ENCODE results near the gene BET1. TPM values are rescaled to one million over a fixed set of nuclear protein-coding genes. Genes with fewer than 3 reads are reported as not detected.

Gene BET1
- total and polyA plus RNA-seq, 2 of the 8 experiments (the other 6 are each of a cell fraction or from before 2014, with no cell fraction given) = 20.6 to 31.7 TPM

DNA sequence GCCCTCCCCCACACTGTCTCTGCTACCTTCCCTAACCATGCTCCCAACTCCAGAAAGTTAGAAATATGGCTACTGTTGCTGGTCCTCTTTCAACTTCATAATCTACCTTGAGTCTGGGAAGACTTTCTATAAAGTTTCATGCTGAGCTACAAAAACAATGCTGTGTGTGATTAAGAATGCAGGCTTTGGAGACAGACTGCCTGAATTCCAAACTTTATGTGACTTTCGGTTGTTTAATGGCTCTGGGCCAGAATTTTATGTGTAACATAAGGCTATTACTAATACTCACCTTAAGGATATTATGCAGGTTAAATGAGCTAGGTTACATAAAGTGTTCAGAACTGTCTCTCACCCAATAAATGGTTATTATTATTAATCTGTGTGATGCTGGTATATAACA, 19.1 kb downstream of the BET1 start:
- Histone ChIP-seq H4K5ac (ENCODE audit: insufficient read length, low read depth, low read length) (no peak overlapping the region), H3K4ac (replicated peaks; ENCODE audit: insufficient read length, low read depth, low read length) (no peak overlapping the region), H3K27me3 (replicated peaks in 1 of 4; ENCODE audit: control insufficient read depth in 3 of 4, extremely low read depth in 1 of 4, insufficient read depth in 3 of 4, low read length in 3 of 4) (no peaks in the 10 kb centered on the region), H3K18ac (ENCODE audit: extremely low read depth, low read length) (no peak overlapping the region), H3K4me1 (replicated peaks in 1 of 4; ENCODE audit: control insufficient read depth in 3 of 4, insufficient read depth in 4 of 4, low read length in 3 of 4) (peaks cover 3 to 9% (median 4%) of the 10 kb centered on the region in 4 experiments; a peak in 4 of 7 replicates), H3K79me2 (ENCODE audit: control insufficient read depth in 1 of 2, insufficient read depth in 2 of 2, low read length in 2 of 2) (no peaks in the 10 kb centered on the region), H2AFZ (ENCODE audit: low read length) (no peak overlapping the region), H3K4me3 (ENCODE audit: extremely low read depth in 1 of 4, insufficient read depth in 2 of 4, low read depth in 3 of 4, low read length in 4 of 4) (no peak overlapping the region), H3K56ac (replicated peaks; ENCODE audit: insufficient read length, low read depth, low read length) (no peak overlapping the region), H3K27ac (ENCODE audit: low read depth, low read length) (no peak overlapping the region), H2BK15ac (ENCODE audit: low read length) (no peak overlapping the region), H2BK20ac (ENCODE audit: low read length) (no peak overlapping the region), H2AK5ac (ENCODE audit: low read depth, low read length) (no peak overlapping the region), H3K14ac (ENCODE audit: insufficient read length) (no peak overlapping the region), H3K79me1 (ENCODE audit: low read depth, low read length) (no peaks in the 10 kb centered on the region), H4K8ac (ENCODE audit: extremely low read depth, insufficient read depth, low read length) (no peak overlapping the region), H3K9ac (replicated peaks in 1 of 4; ENCODE audit: extremely low read depth in 1 of 4, low read depth in 3 of 4, low read length in 3 of 4) (no peak overlapping the region), H3K4me2 (ENCODE audit: insufficient read depth in 1 of 2, low read depth in 2 of 2, low read length in 2 of 2) (no peak overlapping the region), H4K91ac (replicated peaks; ENCODE audit: insufficient read length, low read length) (no peak overlapping the region), H2BK12ac (ENCODE audit: low read depth, low read length) (no peak overlapping the region), H2BK120ac (replicated peaks; ENCODE audit: low read depth, low read length) (no peak overlapping the region), H2BK5ac (ENCODE audit: low read depth, low read length) (no peak overlapping the region), H3K9me3 (ENCODE audit: insufficient read depth in 2 of 2, low read depth in 1 of 2, low read length in 1 of 2) (no peaks in the 10 kb centered on the region; a peak in 1 of 4 replicates), H3K23ac (ENCODE audit: insufficient read length) (no peak overlapping the region), H3K36me3 (ENCODE audit: control insufficient read depth in 2 of 4, insufficient read depth in 4 of 4, low read length in 3 of 4) (no peaks in the 10 kb centered on the region), H3K23me2 (ENCODE audit: low read depth, low read length) (no peaks in the 10 kb centered on the region), H4K20me1 (replicated peaks in 1 of 2; ENCODE audit: control insufficient read depth in 1 of 2, insufficient read depth in 2 of 2, low read length in 2 of 2) (no peaks in the 10 kb centered on the region)
- 79% methylated on average over 1 of the region's 1 CpG; no CpG with 5 or more reads in 1 of the 2 experiments for WGBS, 2 experiments (ENCODE audit: extremely low coverage in 1 of 2, insufficient coverage in 1 of 2, insufficient read length in 1 of 2, insufficient replicate concordance in 2 of 2, low coverage in 1 of 2, low lambda C conversion rate in 2 of 2, missing lambda C conversion rate in 1 of 2)
- ChIA-PET CTCF (ENCODE audit: partially characterized antibody) (interaction anchor here (1.0 to 1.3 kb wide), 3 partner anchors 79 to 542 kb away, joined by 3 to 4 read pairs (median 4); partner anchors contain the start of gene GNGT1), POLR2A (ENCODE audit: partially characterized antibody) (no interaction called here)
- FAIRE-seq (no peak), DNase-seq (ENCODE audit: low read depth in 1 of 2, low spot score in 2 of 2) (no peak)
- no peak for TF ChIP-seq SIX5 (IDR thresholded peaks at IDR 0.05; ENCODE audit: low read depth, low read length)
- TF ChIP-seq GTF2F1 (IDR thresholded peaks at IDR 0.05; ENCODE audit: borderline replicate concordance, low read depth, low read length) = no peak
- no peak for TF ChIP-seq SIN3A (conservative IDR thresholded peaks at IDR 0.05 in 1 of 2, IDR thresholded peaks at IDR 0.05 in 1 of 2; ENCODE audit: low read depth in 1 of 2, low read length in 2 of 2)
- no peak for TF ChIP-seq CREB1 (IDR thresholded peaks at IDR 0.05)
- no peak for TF ChIP-seq ATF3 (IDR thresholded peaks at IDR 0.05; ENCODE audit: insufficient read depth, low read depth, low read length)
- TF ChIP-seq SP1 (IDR thresholded peaks at IDR 0.05; ENCODE audit: low read depth, low read length) = no peak
- TF ChIP-seq SIRT6 (IDR thresholded peaks at IDR 0.05; ENCODE audit: low read length) = no peak
